Effector memory CD4-positive, alpha-beta T cell (primary cell): ENCODE results near the gene PLAAT2.

Source experiments
- DNase-seq, 3 donors: peaks; one replicate each; pipeline ENCODE4 v3.0.0-alpha.2; 2020
- H3K27ac ChIP-seq: 2 replicates; pipeline ENCODE4 v1.7.0; 2013; ENCODE audit warnings: mild to moderate bottlenecking, low read length, moderate library complexity; ENCODE audit not compliant: insufficient read depth, poor library complexity, severe bottlenecking
- H3K27me3 ChIP-seq: replicated peaks from 2 replicates; pipeline ENCODE4 v1.7.0; 2013; ENCODE audit warnings: mild to moderate bottlenecking, low read length; ENCODE audit not compliant: insufficient read depth, control insufficient read depth, poor library complexity, severe bottlenecking
- H3K36me3 ChIP-seq: 2 replicates; pipeline ENCODE4 v1.7.0; 2013; ENCODE audit warnings: mild to moderate bottlenecking, low read length, moderate library complexity; ENCODE audit not compliant: control insufficient read depth, insufficient read depth
- H3K4me1 ChIP-seq: 2 replicates; pipeline ENCODE4 v1.7.0; 2013; ENCODE audit warnings: low read length, mild to moderate bottlenecking; ENCODE audit not compliant: control insufficient read depth, insufficient read depth, poor library complexity, severe bottlenecking
- H3K4me3 ChIP-seq: 2 replicates; pipeline ENCODE4 v1.7.0; 2013; ENCODE audit warnings: low read length, low read depth, mild to moderate bottlenecking; ENCODE audit not compliant: insufficient read depth, poor library complexity, severe bottlenecking
- H3K9me3 ChIP-seq: 2 replicates; pipeline ENCODE4 v1.7.0; 2013; ENCODE audit warnings: mild to moderate bottlenecking, low read length, moderate library complexity; ENCODE audit not compliant: control insufficient read depth

PLAAT2 gene

DNA sequence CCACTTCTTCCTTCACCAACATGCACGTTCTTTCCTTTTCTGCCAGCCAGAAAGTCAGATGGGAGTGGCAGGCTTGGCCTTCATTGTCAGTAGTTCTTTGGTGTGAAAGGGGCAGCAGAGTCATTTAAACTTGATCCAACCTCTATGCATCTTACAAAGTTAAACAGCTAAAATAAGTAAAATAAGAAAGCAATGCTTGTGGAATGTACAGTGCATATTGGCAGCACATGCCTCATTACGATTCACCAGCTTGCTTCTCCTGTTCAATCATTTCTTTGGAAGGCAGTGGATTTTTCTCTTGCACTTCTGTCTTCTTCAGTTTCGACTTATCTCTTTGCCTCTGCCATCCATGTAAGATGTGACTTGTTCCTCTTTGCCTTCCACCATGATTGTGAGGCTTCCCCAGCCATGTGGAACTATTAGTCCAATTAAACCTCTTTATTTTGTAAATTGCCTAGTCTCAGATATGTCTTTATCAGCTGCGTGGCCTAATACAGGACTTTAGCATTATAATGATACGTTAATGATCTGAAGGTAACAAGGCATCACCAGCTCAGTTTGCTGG is 42.5 kb downstream of the PLAAT2 start:
- peaks cover 4% of the 10 kb centered on the region for H3K4me1 ChIP-seq
- H3K27ac ChIP-seq, result no peak overlapping the region
- no peaks in the 10 kb centered on the region for H3K36me3 ChIP-seq
- no peak for DNase-seq
- no peak overlapping the region for H3K4me3 ChIP-seq
- no peaks in the 10 kb centered on the region for H3K9me3 ChIP-seq
- no peaks in the 10 kb centered on the region for H3K27me3 ChIP-seq

DNA sequence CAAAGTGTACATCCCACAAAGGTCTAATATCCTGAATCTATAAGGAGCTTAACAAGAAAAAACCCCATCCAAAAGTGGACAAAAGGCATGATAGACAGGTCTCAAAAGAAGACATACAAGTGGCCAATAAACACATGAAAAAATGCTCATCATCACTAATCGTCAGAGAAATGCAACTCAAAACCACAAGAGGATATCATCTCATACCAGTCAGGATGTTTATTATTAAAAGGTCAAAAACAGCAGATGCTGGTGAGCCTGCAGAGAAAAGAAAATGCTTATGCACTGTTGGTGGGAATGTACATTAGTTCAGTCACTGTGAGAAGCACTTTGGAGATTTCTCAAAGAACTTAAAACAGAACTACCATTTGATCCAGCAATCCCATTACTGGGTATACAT is 44.6 kb downstream of the PLAAT2 start:
- no peak overlapping the region for H3K4me3 ChIP-seq
- no peak for DNase-seq
- H3K27me3 ChIP-seq, result no peaks in the 10 kb centered on the region
- H3K27ac ChIP-seq, result no peak overlapping the region
- no peaks in the 10 kb centered on the region for H3K9me3 ChIP-seq
- H3K36me3 ChIP-seq, result no peaks in the 10 kb centered on the region
- peaks cover 4% of the 10 kb centered on the region for H3K4me1 ChIP-seq

DNA sequence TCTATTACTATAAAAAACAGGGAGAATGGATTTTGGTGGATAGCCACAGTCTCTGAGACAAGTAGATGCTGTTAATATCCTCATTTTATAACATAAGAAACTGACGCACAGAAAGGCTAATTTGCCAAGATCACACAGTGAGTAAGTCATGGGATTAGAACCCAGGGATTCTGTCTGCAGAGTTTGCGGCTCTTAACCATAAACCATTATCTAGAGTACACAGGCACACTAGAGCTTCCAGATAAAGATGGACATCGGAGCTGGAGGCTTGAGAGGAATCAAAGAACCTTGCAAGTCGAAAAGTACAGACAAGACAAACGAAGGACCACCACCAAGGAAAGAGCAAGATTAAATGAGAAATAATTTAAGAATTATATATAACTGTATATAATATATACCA is 46.0 kb downstream of the PLAAT2 start:
- H3K4me3 ChIP-seq, result no peak overlapping the region
- H3K9me3 ChIP-seq, result no peaks in the 10 kb centered on the region
- H3K36me3 ChIP-seq, result no peaks in the 10 kb centered on the region
- DNase-seq, result no peak
- peaks cover 4% of the 10 kb centered on the region for H3K4me1 ChIP-seq
- no peaks in the 10 kb centered on the region for H3K27me3 ChIP-seq
- no peak overlapping the region for H3K27ac ChIP-seq

DNA sequence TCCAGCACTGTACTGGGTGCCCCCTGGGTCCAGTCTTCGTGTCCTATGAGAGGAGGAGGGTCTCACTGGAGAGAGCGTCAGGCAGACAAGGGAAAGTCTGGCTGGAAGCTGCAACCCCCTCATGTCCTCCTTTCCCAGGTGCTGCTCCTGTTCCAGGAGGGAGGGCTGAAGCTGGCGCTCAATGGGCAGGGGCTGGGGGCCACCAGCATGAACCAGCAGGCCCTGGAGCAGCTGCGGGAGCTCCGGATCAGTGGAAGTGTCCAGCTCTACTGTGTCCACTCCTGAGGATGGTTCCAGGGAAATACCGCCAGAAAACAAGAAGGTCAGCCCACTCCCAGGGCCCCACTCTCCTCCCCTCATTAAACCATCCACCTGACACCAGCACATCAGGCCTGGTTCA is 47.1 kb downstream of the PLAAT2 start:
- no peak for DNase-seq
- Histone ChIP-seq H3K4me1 (peaks cover 4% of the 10 kb centered on the region), H3K27ac (no peak overlapping the region), H3K36me3 (no peaks in the 10 kb centered on the region), H3K9me3 (no peaks in the 10 kb centered on the region), H3K4me3 (no peak overlapping the region), H3K27me3 (no peaks in the 10 kb centered on the region)

DNA sequence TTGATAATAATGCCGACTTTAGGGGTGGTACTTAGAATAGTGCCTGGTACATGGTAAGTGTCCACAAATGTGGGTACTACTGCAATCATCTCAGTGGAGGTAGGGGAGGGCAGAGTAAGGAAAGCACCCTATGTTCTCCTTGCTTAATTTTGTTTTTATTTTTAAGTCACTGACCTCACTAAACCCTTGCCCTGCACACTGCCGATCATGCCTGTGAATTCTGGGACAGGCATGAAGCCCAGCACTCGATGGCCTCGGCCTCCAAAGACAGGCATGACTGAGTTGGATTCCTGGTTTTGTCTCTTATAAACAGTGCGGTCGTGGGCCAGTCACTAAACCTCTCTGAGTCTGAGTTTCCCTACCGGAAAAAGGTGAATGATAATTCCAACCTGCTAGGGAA is 50.4 kb downstream of the PLAAT2 start:
- H3K27ac ChIP-seq, result no peak overlapping the region
- no peak for DNase-seq
- no peaks in the 10 kb centered on the region for H3K27me3 ChIP-seq
- H3K9me3 ChIP-seq, result no peaks in the 10 kb centered on the region
- no peaks in the 10 kb centered on the region for H3K36me3 ChIP-seq
- no peak overlapping the region for H3K4me3 ChIP-seq
- H3K4me1 ChIP-seq, result no peaks in the 10 kb centered on the region

DNA sequence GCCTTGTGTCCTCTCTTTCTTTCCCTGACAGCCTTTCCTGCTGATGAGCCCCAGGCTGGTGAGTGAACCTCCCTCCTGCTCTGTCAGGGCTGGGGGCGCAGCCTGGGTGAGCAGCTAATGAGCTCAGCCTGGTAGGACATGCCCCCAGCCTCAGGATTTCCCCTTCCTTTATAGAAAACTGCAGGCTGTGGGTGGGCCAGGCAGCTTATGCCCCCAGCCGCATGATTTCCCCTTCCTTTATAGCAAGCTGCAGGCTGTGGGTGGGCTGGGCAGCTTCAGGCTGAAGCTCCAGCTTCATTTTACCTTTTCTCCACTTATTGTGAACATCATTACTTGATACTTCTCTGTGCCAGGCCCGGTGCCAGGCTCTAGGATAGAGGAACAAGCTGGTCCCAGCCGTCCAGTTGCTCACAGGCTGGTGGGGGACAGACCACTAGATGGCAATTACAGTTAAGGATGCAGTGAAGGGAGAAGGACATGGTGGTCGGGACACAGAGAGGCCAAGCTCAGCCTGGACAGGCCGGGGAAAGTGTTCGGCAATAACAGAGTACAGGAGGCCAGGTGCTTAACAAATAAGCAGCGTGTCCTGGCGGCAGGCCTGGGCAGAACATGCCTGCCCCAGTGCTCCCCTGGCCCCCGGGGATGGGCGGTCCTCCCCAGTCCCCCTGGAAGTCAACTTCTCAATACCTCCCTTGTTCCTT is 52.0 kb downstream of the PLAAT2 start:
- Histone ChIP-seq H3K4me3 (no peak overlapping the region), H3K36me3 (no peaks in the 10 kb centered on the region), H3K9me3 (no peaks in the 10 kb centered on the region), H3K4me1 (no peaks in the 10 kb centered on the region), H3K27me3 (no peaks in the 10 kb centered on the region), H3K27ac (no peak overlapping the region)
- DNase-seq, result no peak

DNA sequence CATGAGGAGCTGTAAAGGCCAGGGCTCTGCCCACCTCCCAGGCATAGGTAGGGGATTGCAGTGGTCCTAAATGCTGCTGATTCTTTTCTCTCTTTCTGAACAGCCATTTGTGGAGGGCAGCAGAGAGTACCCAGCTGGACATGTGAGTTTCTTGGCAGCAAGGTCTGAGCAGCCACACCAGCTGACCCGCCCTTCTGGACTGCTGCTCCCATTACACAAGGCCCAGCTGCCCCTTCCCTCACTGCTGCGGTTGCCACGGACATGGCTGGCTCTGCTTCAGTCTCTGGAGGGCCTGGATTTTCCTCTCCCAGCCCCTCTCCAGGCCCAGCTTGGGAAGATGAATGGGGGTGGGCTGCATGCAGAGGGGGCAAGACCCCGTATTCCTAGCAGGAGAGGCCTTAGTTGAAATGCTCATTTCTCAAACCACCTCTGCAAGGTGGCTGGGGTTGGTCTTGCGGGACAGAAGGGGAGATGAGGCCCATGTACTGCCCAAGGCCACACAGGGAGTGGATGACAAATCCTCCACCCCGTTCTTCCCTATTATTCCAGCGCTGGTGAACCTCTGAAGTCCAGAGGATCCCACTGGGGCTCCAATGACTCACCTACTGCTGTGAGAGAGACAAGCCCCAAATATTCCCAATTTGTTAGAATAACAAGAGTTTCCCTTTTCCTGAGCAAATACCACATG is 52.7 kb downstream of the PLAAT2 start:
- Histone ChIP-seq H3K27ac (no peak overlapping the region), H3K4me3 (no peak overlapping the region), H3K36me3 (no peaks in the 10 kb centered on the region), H3K27me3 (no peaks in the 10 kb centered on the region), H3K9me3 (no peaks in the 10 kb centered on the region), H3K4me1 (peaks cover 3% of the 10 kb centered on the region)
- no peak for DNase-seq

DNA sequence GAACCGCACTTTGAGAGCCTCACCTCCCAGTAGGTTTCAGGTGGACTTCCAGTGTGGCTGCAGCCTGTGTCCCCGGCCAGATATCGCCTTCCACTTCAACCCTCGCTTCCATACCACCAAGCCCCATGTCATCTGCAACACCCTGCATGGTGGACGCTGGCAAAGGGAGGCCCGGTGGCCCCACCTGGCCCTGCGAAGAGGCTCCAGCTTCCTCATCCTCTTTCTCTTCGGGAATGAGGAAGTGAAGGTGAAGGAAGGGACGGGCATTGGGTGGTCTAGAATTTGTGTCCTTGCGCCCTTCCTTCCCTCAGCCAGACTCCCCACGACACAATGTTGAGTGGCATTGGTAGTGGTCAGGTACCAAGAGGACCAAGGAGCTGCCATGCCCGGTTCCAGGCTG is 54.4 kb downstream of the PLAAT2 start:
- Histone ChIP-seq H3K4me3 (no peak overlapping the region), H3K4me1 (peaks cover 3% of the 10 kb centered on the region), H3K36me3 (no peaks in the 10 kb centered on the region), H3K9me3 (no peaks in the 10 kb centered on the region), H3K27ac (no peak overlapping the region), H3K27me3 (no peaks in the 10 kb centered on the region)
- DNase-seq, result no peak

DNA sequence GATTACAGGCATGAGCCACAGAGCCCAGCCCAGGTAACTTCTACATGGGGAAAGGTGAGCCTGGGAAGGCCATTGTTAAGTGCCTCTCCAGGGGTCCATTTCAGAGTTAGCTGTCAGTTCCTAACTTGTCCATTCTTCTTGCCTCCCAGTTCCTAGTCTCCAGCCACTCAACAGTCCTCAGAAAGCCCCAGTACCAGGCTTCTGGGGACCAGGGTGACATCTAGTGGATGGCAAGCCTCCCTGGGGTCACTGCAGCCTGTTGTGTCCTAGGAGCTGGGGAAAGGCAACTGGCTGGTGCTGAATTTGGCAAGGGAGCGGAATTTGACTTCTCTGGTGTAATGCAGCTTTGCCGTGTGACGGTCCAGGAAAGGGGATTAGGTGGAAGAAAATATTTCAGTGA is 55.2 kb downstream of the PLAAT2 start:
- H3K9me3 ChIP-seq, result no peaks in the 10 kb centered on the region
- no peak for DNase-seq
- H3K27me3 ChIP-seq, result no peaks in the 10 kb centered on the region
- H3K4me3 ChIP-seq, result no peak overlapping the region
- H3K4me1 ChIP-seq, result peaks cover 3% of the 10 kb centered on the region
- no peak overlapping the region for H3K27ac ChIP-seq
- no peaks in the 10 kb centered on the region for H3K36me3 ChIP-seq

DNA sequence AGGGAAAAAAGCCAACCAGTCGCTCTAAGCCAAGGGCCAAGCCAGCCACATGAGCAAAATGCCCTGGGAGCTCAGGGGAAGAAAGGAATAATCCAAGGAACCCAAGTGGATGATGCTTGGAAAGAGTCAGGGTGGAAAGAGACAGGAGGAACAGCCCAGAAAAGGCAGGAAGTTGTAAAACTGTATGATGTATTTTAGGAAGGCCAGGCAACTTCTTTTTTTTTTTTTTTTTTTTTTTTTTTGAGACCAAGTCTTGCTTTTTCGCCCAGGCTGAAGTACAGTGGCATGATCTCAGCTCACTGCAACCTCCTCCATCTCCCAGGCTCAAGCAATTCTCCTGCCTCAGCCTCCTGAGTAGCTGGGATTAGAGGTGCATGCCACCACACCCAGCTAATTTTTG is 55.7 kb downstream of the PLAAT2 start:
- H3K4me1 ChIP-seq, result peaks cover 4% of the 10 kb centered on the region
- no peaks in the 10 kb centered on the region for H3K27me3 ChIP-seq
- H3K27ac ChIP-seq, result no peak overlapping the region
- no peaks in the 10 kb centered on the region for H3K36me3 ChIP-seq
- no peaks in the 10 kb centered on the region for H3K9me3 ChIP-seq
- no peak overlapping the region for H3K4me3 ChIP-seq
- DNase-seq, result no peak
